ENCODE results near the gene SCIMP.
"Not testable (repeated sequence)": the region's sequence is repeated elsewhere in the genome, so short reads cannot be mapped to it uniquely, and the experiment has no call there.

Gene SCIMP

GRCh38 chr17:5238333-5238732, 3.7 kb upstream of the SCIMP start:
- H3K4me3 ChIP-seq (ENCODE audit: low read depth, low read length): no peak overlapping the region

- no peak overlapping the region for H3K4me3 ChIP-seq (ENCODE audit: low read depth, low read length)
These were observed 2.9 kb upstream of the SCIMP start for GRCh38 chr17:5237541-5238016.

DNA sequence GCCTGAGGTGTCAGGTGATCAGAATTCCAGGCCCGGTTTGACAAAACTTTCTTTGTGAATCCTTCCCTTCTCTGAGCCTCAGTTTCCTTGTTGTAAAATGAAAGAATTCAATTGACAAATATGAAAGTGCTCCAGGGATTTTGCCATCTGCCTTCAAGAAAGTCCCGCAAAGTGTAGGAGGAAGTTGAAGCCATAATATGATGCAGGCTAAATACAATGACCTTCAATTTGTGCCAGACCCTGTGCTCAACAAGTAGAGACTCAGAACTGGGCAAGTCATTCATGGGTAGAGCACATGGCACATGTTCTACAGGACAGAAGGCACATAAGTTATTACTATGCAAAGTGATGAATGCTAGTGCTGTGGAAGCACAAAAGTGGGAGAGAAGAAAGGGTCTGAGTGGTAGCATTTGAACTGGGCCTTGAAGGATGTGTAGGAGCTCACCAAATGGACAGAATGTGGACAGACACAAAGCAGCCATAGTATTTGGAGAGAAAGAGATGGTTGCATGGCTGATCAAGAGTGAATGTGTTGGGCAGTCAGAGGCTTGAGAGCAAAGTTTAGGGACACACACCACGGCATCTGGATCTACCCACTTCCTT, 2.4 kb upstream of the SCIMP start:
- H3K4me3 ChIP-seq (ENCODE audit: low read depth, low read length): no peak overlapping the region

DNA sequence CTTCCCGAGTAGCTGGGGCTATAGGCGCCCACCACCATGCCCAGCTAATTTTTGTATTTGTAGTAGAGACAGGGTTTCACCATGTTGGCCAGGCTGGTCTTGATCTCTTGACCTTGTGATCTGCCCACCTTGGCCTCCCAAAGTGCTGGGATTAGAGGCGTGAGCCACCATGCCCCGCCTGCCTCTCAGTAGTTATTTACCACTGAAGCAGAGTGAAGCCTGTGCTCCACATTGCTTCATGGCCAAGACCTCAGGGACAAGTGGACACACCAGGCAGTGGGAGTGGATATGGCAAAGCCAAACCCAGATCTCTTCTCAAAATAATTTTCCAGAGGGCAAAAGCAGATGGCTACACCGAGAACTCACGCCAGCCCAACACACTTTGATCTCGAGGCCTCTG, 1.2 kb downstream of the SCIMP start:
- not testable (repeated sequence) for H3K4me3 ChIP-seq (ENCODE audit: low read depth, low read length)

- H3K4me3 ChIP-seq (ENCODE audit: low read depth, low read length): no peak overlapping the region
These were observed 7.5 kb downstream of the SCIMP start for GRCh38 chr17:5226940-5227878.

GRCh38 chr17:5225668-5226457, 8.8 kb downstream of the SCIMP start:
- H3K4me3 ChIP-seq (ENCODE audit: low read depth, low read length): no peak overlapping the region

DNA sequence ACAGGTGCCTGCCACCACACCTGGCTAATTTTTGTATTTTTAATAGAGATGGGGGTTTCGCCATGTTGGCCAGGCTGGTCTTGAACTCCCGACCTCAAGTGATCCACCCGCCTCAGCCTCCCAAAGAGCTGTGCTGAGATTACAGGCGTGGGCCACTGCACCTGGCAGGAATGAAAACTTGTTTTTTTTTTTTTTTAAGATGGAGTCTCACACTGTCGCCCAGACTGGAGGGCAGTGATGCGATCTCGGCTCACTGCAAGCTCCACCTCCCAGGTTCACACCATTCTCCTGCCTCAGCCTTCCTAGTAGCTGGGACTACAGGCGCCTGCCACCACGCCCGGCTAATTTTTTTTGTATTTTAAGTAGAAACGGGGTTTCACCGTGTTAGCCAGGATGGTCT, 12.7 kb downstream of the SCIMP start:
- H3K4me3 ChIP-seq (ENCODE audit: low read depth, low read length): not testable (repeated sequence)

DNA sequence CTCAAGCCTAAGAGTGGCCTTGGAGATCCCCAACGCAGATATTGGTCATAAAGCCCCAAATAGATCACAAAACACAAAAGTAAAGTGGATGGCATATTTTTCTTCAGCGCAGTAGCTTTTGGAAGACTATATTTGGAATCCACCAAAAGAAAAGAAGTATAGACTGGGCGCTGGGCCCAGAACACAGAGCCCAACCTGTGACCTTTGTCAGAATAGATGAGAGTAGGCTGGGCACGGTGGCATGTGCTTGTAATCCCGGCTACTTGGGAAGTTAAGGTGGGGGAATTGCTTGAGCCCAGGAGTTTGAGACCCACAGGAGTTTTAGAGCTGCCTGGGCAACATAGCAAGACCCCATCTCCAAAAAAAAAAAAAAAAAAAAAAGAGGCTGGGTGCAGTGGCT, 14.6 kb downstream of the SCIMP start:
- H3K4me3 ChIP-seq (ENCODE audit: low read depth, low read length): no peak overlapping the region

DNA sequence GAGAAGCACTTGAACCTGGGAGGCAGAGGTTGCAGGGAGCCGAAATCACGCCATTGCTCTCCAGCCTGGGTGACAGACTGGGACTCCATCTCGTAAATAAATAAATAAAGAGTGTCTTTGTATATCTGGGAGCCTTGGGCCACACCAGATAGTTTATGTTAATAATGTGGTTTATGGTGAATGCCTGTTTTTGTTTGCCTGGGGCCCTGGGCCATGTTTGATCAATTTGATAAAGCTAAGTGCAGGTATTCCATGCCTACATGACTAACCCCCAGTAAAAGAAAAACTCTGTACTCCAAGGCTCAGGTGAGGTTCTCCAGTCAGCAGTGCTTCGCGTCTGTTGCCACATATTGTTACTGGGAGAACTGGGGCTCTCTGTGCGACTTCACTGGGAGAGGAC, 15.1 kb downstream of the SCIMP start:
- no peak overlapping the region for H3K4me3 ChIP-seq (ENCODE audit: low read depth, low read length)

- H3K4me3 ChIP-seq (ENCODE audit: low read depth, low read length): not testable (repeated sequence)
These were observed 17.1 kb downstream of the SCIMP start for GRCh38 chr17:5217562-5217961.

DNA sequence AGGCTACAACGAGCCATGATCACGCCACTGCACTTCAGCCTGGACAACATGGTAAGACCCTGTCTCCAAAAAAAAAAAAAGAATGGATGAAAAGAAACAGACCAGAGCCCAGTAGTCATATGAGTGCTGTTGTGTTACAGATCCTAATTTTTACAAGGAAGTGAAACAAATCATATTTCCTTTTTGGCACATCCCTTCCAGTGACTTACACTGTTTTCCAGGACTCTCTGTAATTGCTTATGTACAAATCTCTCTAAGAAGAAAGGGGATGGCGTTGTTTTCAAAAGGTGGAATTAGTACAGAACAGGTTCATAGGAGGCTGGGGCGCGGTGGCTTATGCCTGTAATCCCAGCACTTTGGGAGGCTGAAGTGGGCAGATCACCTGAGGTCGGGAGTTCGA, 23.2 kb downstream of the SCIMP start:
- no peak overlapping the region for H3K4me3 ChIP-seq (ENCODE audit: low read depth, low read length)

GRCh38 chr17:5210614-5211252, 23.9 kb downstream of the SCIMP start:
- H3K4me3 ChIP-seq (ENCODE audit: low read depth, low read length): no peak overlapping the region

GRCh38 chr17:5210091-5210490, 24.6 kb downstream of the SCIMP start:
- H3K4me3 ChIP-seq (ENCODE audit: low read depth, low read length): no peak overlapping the region

DNA sequence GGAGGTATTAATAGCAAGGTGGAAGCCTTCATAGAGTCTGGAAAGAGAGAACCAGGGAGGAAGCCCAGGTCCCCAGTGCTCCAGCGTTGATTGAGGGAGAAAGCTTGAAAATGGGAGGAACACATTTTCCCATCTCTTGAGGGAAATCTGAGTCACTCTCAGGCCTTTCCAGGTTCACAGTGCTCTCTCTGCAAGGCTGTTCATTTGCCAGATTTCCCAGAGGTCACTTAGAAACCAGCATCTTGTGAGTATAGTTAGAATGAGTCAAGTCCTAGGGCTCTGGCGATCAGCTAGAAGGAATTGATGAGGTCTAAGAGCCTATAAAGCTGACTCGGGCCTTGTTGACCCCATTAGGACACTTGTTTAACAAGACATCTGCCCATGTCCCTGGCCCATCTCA, 25.3 kb downstream of the SCIMP start:
- H3K4me3 ChIP-seq (ENCODE audit: low read depth, low read length): no peak overlapping the region

DNA sequence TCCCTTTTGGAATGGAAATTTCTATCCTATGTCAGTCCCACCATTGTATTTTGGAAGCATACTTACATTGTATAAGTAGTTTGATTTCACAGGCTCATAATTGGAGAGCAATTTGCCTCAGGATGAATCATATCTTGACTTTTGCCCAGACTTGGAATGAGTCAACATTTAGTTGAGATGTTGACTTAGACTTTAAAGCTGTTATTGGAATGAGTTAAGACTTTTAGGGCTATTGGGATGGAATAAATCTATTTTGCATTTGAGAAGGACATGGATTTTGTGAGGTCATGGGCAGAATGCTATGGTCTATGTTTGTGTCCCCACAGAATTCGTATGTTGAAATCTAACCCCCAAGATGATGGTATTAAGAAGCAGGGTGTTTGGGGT, 30.8 kb downstream of the SCIMP start:
- no peak overlapping the region for H3K4me3 ChIP-seq (ENCODE audit: low read depth, low read length)

DNA sequence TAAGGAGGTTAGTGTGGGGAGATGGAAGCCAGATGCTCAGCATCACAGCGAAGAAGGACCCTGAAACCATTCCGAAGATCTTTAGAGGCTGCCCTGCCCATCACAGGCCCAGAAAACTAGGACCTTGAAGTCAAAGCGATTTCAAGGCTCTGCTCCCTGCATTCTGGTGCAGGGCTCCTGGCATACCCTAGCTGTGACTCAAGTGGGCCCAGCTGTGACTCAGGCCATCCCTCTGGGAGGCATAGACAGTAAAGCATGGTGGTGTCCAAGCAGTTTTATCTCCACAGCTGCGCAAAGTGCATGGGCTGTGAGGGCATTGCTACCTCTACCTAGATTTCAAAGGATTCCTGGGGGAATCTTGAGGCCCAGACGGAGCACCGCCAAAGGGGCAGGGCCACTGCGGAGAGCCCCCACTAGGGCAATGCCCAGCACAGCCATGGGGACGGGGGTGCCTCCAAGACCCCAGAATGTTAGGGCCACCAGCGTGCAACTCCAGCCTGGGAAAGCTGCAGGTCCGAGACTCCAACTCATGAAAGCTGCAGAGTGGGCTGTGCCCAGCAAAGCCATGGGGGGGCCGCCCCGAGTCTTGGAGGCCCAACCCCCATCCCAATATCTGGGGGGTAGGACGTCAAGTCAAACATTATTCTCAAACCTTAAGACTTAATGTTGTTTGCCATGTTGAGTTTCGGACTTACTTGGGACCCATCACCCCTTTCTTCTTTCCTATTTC, 31.3 kb downstream of the SCIMP start:
- H3K4me3 ChIP-seq (ENCODE audit: low read depth, low read length): no peak overlapping the region

GRCh38 chr17:5201011-5201410, 33.6 kb downstream of the SCIMP start:
- no peak overlapping the region for H3K4me3 ChIP-seq (ENCODE audit: low read depth, low read length)

- no peak overlapping the region for H3K4me3 ChIP-seq (ENCODE audit: low read depth, low read length)
These were observed 34.3 kb downstream of the SCIMP start for GRCh38 chr17:5200360-5200759.

GRCh38 chr17:5198472-5198871, 36.2 kb downstream of the SCIMP start:
- H3K4me3 ChIP-seq (ENCODE audit: low read depth, low read length): no peak overlapping the region

GRCh38 chr17:5194346-5194745, 40.3 kb downstream of the SCIMP start:
- H3K4me3 ChIP-seq (ENCODE audit: low read depth, low read length): no peak overlapping the region
